Left lung (tissue), 10 donors: Measurements from ENCODE around the gene FAM120B. TPM values are rescaled to one million over a fixed set of nuclear protein-coding genes. Genes with fewer than 3 reads are reported as not detected.

Experiments used
- ATAC-seq: fragments of 200-7000 bp; cut with Tn5 transposase; one replicate; pipeline ENCODE4 v1.9.1; 2020; ENCODE audit warnings: moderate library complexity
- DNase-seq, 4 donors: peaks; one replicate each; pipeline ENCODE4 v3.0.0-alpha.2; 2013 to 2020
- H3K27ac ChIP-seq, 2 donors: fragments of 200-600 bp; sonication (generic) in 1 of 2; one replicate each; pipeline versions ENCODE4 v1.5.0 to v1.8.0; 2020 to 2021
- H3K27me3 ChIP-seq, 2 donors: fragments of 200-600 bp; sonication (generic) in 1 of 2; one replicate each; pipeline versions ENCODE4 v1.5.0 to v1.8.0; 2020 to 2021
- H3K36me3 ChIP-seq, 2 donors: fragments of 200-600 bp; sonication (generic) in 1 of 2; one replicate each; pipeline versions ENCODE4 v1.5.0 to v1.8.0; 2020 to 2021
- H3K4me1 ChIP-seq, 2 donors: fragments of 200-600 bp; one replicate each; pipeline ENCODE4 v1.8.0; 2021
- H3K4me3 ChIP-seq, 2 donors: fragments of 200-600 bp; sonication (generic) in 1 of 2; one replicate each; pipeline versions ENCODE4 v1.5.0 to v1.8.0; 2020 to 2021; ENCODE audit warnings: mild to moderate bottlenecking in 1 of 2
- H3K9me3 ChIP-seq, 2 donors: fragments of 200-600 bp; sonication (generic) in 1 of 2; one replicate each; pipeline versions ENCODE4 v1.5.0 to v1.8.0; 2020 to 2021
- intact Hi-C, 2 donors: fragments of 100-400 bp; cut with DNase I; formaldehyde crosslinking; loops; one replicate each; pipeline versions ENCODE4 v1.11.2 to v1.14.2; 2022
- polyA plus RNA-seq, 6 donors: library from polyadenylated mRNA; unstranded; fragments of 120-200 nt; gene quantifications; one replicate each; pipeline ENCODE4 v1.2.1, GENCODE V29; 2013; ENCODE audit not compliant: insufficient read length in 6 of 6
- total RNA-seq, 2 donors: library from RNA; stranded (reverse); fragmentation: NEBNext Ultra II Directional; extraction: Animal tissue kit (Norgen Biotek cat#: 25700); gene quantifications; one replicate each; pipeline ENCODE4 v1.2.1, GENCODE V29; 2021
- TF ChIP-seq, protein P1 (sequence below), 2 donors: fragments of 200-600 bp; sonication (generic) in 1 of 2; IDR thresholded peaks; one replicate each; pipeline versions ENCODE4 v1.5.0 to v1.8.0; 2021; ENCODE audit warnings: antibody characterized with exemption in 2 of 2
- donor health status: DM: no; HTN: yes; CAD: no.
- donor health status: DM: no; HTN: no; CAD: no.

FAM120B gene
- total and polyA plus RNA-seq, 8 donors: 26.6 to 37.7 (median 35.5) TPM

DNA sequence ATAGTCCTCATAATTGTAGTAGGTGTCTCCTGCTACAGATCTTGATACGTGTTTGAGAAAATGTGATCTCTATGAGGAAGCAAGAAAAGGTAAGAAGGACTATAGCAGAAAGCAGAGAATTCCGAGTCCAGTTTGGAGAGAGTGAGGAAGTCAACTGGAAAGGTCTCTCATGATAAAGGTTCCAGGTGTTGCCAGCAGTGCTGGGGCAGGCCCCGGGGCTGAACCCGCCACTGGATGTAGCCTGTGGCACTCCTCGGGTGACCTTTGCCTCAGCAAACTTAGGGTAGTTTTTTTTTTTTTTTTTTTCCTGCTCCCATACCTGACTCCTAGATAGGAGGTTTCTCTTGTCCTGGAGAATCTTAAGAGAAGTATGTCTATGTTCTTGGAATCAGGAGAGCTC, 62.8 kb downstream of the FAM120B start:
- ATAC-seq (no peak), DNase-seq (no peak)
- peaks cover 0 to 46% of the 10 kb centered on the region in 2 donors for H3K36me3 ChIP-seq
- peaks cover 0 to 7% of the 10 kb centered on the region in 2 donors for H3K4me1 ChIP-seq
- no peak overlapping the region for H3K27ac ChIP-seq
- no peaks in the 10 kb centered on the region for H3K27me3 ChIP-seq
- TF ChIP-seq, protein P1, sequence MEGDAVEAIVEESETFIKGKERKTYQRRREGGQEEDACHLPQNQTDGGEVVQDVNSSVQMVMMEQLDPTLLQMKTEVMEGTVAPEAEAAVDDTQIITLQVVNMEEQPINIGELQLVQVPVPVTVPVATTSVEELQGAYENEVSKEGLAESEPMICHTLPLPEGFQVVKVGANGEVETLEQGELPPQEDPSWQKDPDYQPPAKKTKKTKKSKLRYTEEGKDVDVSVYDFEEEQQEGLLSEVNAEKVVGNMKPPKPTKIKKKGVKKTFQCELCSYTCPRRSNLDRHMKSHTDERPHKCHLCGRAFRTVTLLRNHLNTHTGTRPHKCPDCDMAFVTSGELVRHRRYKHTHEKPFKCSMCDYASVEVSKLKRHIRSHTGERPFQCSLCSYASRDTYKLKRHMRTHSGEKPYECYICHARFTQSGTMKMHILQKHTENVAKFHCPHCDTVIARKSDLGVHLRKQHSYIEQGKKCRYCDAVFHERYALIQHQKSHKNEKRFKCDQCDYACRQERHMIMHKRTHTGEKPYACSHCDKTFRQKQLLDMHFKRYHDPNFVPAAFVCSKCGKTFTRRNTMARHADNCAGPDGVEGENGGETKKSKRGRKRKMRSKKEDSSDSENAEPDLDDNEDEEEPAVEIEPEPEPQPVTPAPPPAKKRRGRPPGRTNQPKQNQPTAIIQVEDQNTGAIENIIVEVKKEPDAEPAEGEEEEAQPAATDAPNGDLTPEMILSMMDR (IDR thresholded peaks at IDR 0.05): no peak
- H3K9me3 ChIP-seq: no peaks in the 10 kb centered on the region
- no peak overlapping the region for H3K4me3 ChIP-seq
- intact Hi-C loops: no loop called here

DNA sequence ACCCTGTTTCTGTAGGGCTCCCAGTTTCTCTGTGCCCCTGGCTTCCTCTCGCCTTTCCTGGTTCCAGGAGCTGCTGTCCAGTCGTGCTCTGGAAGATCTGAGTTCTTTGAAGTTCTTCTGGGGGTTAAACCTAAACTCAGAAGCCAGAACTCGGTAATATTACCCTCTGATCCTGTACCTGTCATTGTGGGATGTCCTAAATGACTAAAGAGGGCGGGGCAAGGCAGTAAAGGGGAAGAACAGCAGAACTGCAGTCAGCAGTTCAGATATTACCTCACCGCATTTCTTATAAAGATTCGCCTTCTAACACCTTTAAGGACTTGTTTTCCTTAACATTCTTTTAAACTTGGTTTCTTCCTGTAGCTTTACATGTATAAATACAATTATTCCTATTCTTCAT, 63.9 kb downstream of the FAM120B start:
- H3K27ac ChIP-seq: no peak overlapping the region
- TF ChIP-seq, protein P1 (IDR thresholded peaks at IDR 0.05): no peak
- no peak overlapping the region for H3K4me3 ChIP-seq
- no peaks in the 10 kb centered on the region for H3K9me3 ChIP-seq
- ATAC-seq (no peak), DNase-seq (no peak)
- intact Hi-C loops: no loop called here
- H3K4me1 ChIP-seq: peaks cover 0 to 14% of the 10 kb centered on the region in 2 donors
- no peaks in the 10 kb centered on the region for H3K27me3 ChIP-seq
- H3K36me3 ChIP-seq: peaks cover 0 to 37% of the 10 kb centered on the region in 2 donors

- TF ChIP-seq, protein P1 (IDR thresholded peaks at IDR 0.05): no peak
- ATAC-seq: no peak
- H3K36me3 ChIP-seq: peaks cover 0 to 38% of the 10 kb centered on the region in 2 donors
Measured at GRCh38 chr6:170371080-170371479, 64.5 kb downstream of the FAM120B start.

GRCh38 chr6:170371588-170371987, 65.0 kb downstream of the FAM120B start:
- no peaks in the 10 kb centered on the region for H3K27me3 ChIP-seq
- TF ChIP-seq, protein P1 (IDR thresholded peaks at IDR 0.05): no peak
- no peak for ATAC-seq
- H3K27ac ChIP-seq: no peak overlapping the region
- peaks cover 0 to 20% of the 10 kb centered on the region in 2 donors for H3K4me1 ChIP-seq
- H3K36me3 ChIP-seq: peaks cover 0 to 35% of the 10 kb centered on the region in 2 donors
- H3K4me3 ChIP-seq: no peak overlapping the region
- DNase-seq: peak in 1 of 4 donors; percentile 44
- intact Hi-C loops: no loop called here
- H3K9me3 ChIP-seq: no peaks in the 10 kb centered on the region

More at GRCh38 chr6:170371080-170371479, 64.5 kb downstream of the FAM120B start:
- H3K27ac ChIP-seq: no peak overlapping the region
- H3K4me1 ChIP-seq: peaks cover 0 to 20% of the 10 kb centered on the region in 2 donors
- no peaks in the 10 kb centered on the region for H3K27me3 ChIP-seq
- no peaks in the 10 kb centered on the region for H3K9me3 ChIP-seq
- DNase-seq: no peak
- H3K4me3 ChIP-seq: no peak overlapping the region
- intact Hi-C loops: no loop called here

DNA sequence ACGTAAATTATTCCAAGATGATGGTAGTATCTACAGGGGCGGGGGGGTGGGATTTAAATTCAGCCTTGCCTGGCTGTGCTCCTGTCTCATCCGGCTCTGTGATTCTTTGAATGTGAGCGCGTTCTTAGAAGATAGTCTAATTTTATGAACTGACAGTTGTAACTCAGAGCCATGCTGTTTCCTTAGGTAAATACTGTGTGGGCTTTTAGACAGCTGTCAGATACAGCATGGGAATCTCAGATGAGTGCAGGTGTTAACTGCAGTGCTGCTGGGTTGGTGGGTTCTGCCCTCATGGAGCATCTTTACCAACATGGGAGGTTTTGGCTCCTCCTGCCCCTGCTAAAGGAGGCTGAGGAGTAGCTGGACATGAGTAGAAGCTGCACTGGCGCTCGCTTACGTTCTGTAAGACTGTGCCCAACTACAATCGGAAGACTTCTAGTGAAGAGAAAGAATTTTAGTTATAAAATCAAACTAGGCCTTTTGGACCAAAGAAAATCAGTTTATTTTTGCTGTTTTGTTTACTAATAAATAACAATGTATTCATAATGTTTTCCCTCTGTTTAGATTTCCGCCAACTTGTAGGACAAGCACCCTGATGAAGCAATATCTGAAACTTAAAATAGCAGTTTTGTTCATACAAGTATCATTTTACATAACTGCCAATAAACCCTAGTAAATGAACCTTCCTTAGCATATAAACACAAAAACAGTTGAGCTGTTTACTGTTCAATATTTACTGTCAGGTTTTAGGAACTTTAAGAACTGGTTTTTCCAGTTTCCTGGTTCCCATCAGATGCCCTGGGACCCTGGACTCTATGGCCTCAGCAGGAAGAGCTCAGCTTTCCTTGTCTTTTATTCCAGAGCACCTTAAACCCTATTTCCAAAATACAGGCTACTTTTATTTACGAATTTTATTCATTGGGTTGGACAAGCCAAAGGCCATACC, 66.1 kb downstream of the FAM120B start:
- intact Hi-C loops: no loop called here
- ATAC-seq: no peak

More for the DNA sequence above, 66.1 kb downstream of the FAM120B start:
- H3K9me3 ChIP-seq: no peaks in the 10 kb centered on the region
- no peak overlapping the region for H3K27ac ChIP-seq
- no peaks in the 10 kb centered on the region for H3K27me3 ChIP-seq
- TF ChIP-seq, protein P1 (IDR thresholded peaks at IDR 0.05): no peak
- H3K36me3 ChIP-seq: peaks cover 0 to 28% of the 10 kb centered on the region in 2 donors
- no peak overlapping the region for H3K4me3 ChIP-seq
- H3K4me1 ChIP-seq: peaks cover 0 to 20% of the 10 kb centered on the region in 2 donors
- DNase-seq: no peak
